ENCODE results near the gene SSX2IP. TPM values are rescaled to one million over a fixed set of nuclear protein-coding genes. Genes with fewer than 3 reads are reported as not detected.

The SSX2IP gene
- total RNA-seq, 1 experiment from 2014 or later = 20.8 TPM

DNA sequence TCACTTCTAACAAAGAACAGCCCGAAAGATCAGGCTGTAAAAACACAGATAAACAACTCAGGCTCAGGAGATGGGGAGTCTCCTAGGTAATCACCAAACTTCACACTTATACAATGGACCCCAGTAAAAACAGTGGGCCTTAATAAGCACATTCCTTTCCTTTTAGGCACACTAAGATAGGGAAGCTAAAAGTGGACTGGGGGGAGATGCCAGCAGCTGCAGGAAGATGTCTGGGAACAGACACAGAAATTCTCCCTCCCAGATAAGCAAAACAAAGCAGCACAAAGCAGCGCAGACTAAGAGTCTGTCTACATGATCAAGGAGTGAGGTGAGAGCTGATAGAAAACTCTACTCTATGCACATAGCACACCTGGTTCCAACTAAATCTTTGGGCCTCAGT lies 87.0 kb downstream of the SSX2IP start (continued):
- TF ChIP-seq ZNF532 (CRISPR knock-in tag; IDR thresholded peaks at IDR 0.05; ENCODE audit: borderline replicate concordance) (no peak), ETV6 (CRISPR knock-in tag; IDR thresholded peaks at IDR 0.05) (no peak), NR3C1 (CRISPR knock-in tag; conservative IDR thresholded peaks at IDR 0.05; ENCODE audit: low read depth) (no peak)

GRCh38 chr1:84600796-84601195 lies 89.5 kb downstream of the SSX2IP start:
- Mint-ChIP-seq H3K9me3 (peaks cover 16% of the 10 kb centered on the region), H3K36me3 (peaks cover 13% of the 10 kb centered on the region), H3K4me1 (peaks cover 12% of the 10 kb centered on the region), H3K27me3 (ENCODE audit: low read depth) (peaks cover 10% of the 10 kb centered on the region), H3K27ac (no peak overlapping the region), H3K4me3 (no peak overlapping the region)
- CTCF ChIA-PET = interaction anchor here (1.3 kb wide), 2 partner anchors 124 to 153 kb away, joined by 3 read pairs; no protein-coding TSS in a partner anchor
- POLR2A ChIA-PET = interaction anchor here (0.5 kb wide), 1 partner anchor 1678 kb away, joined by 3 read pairs; no protein-coding TSS in a partner anchor
- DNase-seq (ENCODE audit: low spot score) = no peak
- ATAC-seq = no peak
- TF ChIP-seq TP53 (CRISPR knock-in tag; IDR thresholded peaks at IDR 0.05) = no peak
- TF ChIP-seq JUN (CRISPR knock-in tag; IDR thresholded peaks at IDR 0.05) = no peak
- no peak for TF ChIP-seq ATF3 (CRISPR knock-in tag; conservative IDR thresholded peaks at IDR 0.05)
- TF ChIP-seq NFATC4 (CRISPR knock-in tag; IDR thresholded peaks at IDR 0.05) = no peak
- TF ChIP-seq, protein P1, sequence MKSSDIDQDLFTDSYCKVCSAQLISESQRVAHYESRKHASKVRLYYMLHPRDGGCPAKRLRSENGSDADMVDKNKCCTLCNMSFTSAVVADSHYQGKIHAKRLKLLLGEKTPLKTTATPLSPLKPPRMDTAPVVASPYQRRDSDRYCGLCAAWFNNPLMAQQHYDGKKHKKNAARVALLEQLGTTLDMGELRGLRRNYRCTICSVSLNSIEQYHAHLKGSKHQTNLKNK (CRISPR knock-in tag; IDR thresholded peaks at IDR 0.05) = no peak
- no peak for TF ChIP-seq CREM (CRISPR knock-in tag; IDR thresholded peaks at IDR 0.05)
- TF ChIP-seq, protein P2, sequence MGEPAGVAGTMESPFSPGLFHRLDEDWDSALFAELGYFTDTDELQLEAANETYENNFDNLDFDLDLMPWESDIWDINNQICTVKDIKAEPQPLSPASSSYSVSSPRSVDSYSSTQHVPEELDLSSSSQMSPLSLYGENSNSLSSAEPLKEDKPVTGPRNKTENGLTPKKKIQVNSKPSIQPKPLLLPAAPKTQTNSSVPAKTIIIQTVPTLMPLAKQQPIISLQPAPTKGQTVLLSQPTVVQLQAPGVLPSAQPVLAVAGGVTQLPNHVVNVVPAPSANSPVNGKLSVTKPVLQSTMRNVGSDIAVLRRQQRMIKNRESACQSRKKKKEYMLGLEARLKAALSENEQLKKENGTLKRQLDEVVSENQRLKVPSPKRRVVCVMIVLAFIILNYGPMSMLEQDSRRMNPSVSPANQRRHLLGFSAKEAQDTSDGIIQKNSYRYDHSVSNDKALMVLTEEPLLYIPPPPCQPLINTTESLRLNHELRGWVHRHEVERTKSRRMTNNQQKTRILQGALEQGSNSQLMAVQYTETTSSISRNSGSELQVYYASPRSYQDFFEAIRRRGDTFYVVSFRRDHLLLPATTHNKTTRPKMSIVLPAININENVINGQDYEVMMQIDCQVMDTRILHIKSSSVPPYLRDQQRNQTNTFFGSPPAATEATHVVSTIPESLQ (CRISPR knock-in tag; IDR thresholded peaks at IDR 0.05) = no peak
- no peak for TF ChIP-seq CDX4 (CRISPR knock-in tag; IDR thresholded peaks at IDR 0.05; ENCODE audit: borderline replicate concordance)
- no peak for TF ChIP-seq PRRX2 (CRISPR knock-in tag; IDR thresholded peaks at IDR 0.05)
- TF ChIP-seq TCF7 (CRISPR knock-in tag; IDR thresholded peaks at IDR 0.05; ENCODE audit: low read depth) = no peak
- no peak for TF ChIP-seq PRDM15 (CRISPR knock-in tag; IDR thresholded peaks at IDR 0.05)
- TF ChIP-seq, protein P3, sequence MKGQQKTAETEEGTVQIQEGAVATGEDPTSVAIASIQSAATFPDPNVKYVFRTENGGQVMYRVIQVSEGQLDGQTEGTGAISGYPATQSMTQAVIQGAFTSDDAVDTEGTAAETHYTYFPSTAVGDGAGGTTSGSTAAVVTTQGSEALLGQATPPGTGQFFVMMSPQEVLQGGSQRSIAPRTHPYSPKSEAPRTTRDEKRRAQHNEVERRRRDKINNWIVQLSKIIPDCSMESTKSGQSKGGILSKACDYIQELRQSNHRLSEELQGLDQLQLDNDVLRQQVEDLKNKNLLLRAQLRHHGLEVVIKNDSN (CRISPR knock-in tag; IDR thresholded peaks at IDR 0.05) = no peak
- TF ChIP-seq ZNF396 (CRISPR knock-in tag; IDR thresholded peaks at IDR 0.05; ENCODE audit: borderline replicate concordance) = no peak
- TF ChIP-seq CREB1 (CRISPR knock-in tag; IDR thresholded peaks at IDR 0.05) = no peak
- no peak for TF ChIP-seq ZNF138 (CRISPR knock-in tag; conservative IDR thresholded peaks at IDR 0.05)
- TF ChIP-seq, protein P4, sequence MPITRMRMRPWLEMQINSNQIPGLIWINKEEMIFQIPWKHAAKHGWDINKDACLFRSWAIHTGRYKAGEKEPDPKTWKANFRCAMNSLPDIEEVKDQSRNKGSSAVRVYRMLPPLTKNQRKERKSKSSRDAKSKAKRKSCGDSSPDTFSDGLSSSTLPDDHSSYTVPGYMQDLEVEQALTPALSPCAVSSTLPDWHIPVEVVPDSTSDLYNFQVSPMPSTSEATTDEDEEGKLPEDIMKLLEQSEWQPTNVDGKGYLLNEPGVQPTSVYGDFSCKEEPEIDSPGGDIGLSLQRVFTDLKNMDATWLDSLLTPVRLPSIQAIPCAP (CRISPR knock-in tag; IDR thresholded peaks at IDR 0.05) = no peak
- TF ChIP-seq AFF4 (CRISPR knock-in tag; IDR thresholded peaks at IDR 0.05; ENCODE audit: borderline replicate concordance) = no peak
